ENCODE data around the gene SAMD4A.

DNA sequence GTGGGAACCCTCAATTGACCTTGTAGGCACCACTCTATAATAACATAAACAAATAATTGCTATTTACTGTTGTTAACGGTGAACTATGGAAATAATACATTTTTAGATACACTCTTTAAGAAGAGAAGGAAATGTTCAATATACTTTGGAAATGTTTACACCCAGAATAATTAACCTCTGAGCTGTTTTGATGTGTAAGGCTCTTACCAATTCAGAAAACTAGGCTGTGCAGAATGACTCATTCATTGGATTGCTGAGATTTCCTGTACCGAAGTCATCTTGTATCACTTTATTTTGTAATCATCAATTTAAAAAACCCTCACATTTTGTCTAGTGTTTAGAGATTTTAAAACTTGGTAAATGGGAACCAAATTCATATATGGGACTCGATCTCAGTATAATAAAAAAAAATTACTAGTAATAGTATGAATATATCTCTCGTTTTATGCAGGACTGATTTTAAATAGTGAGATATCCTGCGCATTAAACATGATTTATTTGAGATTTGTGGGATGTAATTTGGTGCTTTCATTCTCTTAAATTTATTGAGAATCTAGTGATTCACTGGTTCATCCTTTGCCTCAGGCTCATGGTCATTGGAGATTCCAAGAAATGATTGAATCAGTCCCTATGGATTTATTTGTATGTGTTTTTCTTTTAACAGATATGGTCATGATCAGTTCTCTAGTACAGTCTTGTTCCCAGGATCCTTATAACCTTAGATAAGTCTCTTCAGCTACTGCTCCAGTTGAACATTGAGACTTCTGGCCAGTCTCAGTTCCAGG is 3.9 kb downstream of the SAMD4A start:
- TF ChIP-seq SP1 (IDR thresholded peaks at IDR 0.05) (no peak), FOXK2 (IDR thresholded peaks at IDR 0.05) (no peak), ELF4 (IDR thresholded peaks at IDR 0.05) (no peak), SUZ12 (IDR thresholded peaks at IDR 0.05) (no peak), HDGF (IDR thresholded peaks at IDR 0.05; ENCODE audit: borderline replicate concordance) (no peak), LEF1 (IDR thresholded peaks at IDR 0.05; ENCODE audit: borderline replicate concordance) (no peak), FOXM1 (IDR thresholded peaks at IDR 0.05; ENCODE audit: borderline replicate concordance) (no peak)
- TF ChIP-seq, protein P1, sequence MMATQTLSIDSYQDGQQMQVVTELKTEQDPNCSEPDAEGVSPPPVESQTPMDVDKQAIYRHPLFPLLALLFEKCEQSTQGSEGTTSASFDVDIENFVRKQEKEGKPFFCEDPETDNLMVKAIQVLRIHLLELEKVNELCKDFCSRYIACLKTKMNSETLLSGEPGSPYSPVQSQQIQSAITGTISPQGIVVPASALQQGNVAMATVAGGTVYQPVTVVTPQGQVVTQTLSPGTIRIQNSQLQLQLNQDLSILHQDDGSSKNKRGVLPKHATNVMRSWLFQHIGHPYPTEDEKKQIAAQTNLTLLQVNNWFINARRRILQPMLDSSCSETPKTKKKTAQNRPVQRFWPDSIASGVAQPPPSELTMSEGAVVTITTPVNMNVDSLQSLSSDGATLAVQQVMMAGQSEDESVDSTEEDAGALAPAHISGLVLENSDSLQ (IDR thresholded peaks at IDR 0.05) = no peak

All from HEK293T (cell line).